HEK293 (cell line): Measurements from ENCODE around the gene RNF223.

Source experiments
- CTCF ChIA-PET: fragments of 350-600 bp; formaldehyde crosslinking; extraction: SDS; loops from one replicate; lab custom pipeline; 2021; ENCODE audit warnings: antibody characterized with exemption; lab: Yijun Ruan, JAX
- POLR2A ChIA-PET: fragments of 300-600 bp; formaldehyde crosslinking; extraction: SDS; loops from one replicate; lab custom pipeline; 2020; ENCODE audit warnings: antibody characterized with exemption, inconsistent platforms; lab: Yijun Ruan, JAX
- H3K27ac ChIP-seq: fragments of 200-500 bp; sonication (Bioruptor generic); 2 replicates; pipeline ENCODE4 v1.5.1; 2014; ENCODE audit warnings: low read depth, low read length, control low read depth, inconsistent platforms; ENCODE audit errors: extremely low read depth
- H3K36me3 ChIP-seq, 2 experiments: fragments of 200-500 bp in 1 of 2; sonication (Bioruptor generic) in 1 of 2; 1 replicate in 1 of 2; 2 replicates in 1 of 2; pipeline ENCODE4 v1.5.1; 2014 to 2017; ENCODE audit warnings: inconsistent platforms in 2 of 2, low read length in 2 of 2; ENCODE audit not compliant: control insufficient read depth in 2 of 2, insufficient read depth in 1 of 2
- H3K4me1 ChIP-seq: fragments of 200-500 bp; sonication (Bioruptor generic); 2 replicates; pipeline ENCODE4 v1.5.1; 2014; ENCODE audit warnings: mild to moderate bottlenecking, low read length, inconsistent platforms; ENCODE audit not compliant: control insufficient read depth, insufficient read depth
- H3K4me3 ChIP-seq: 2 replicates; pipeline ENCODE4 v1.5.1; 2011; ENCODE audit warnings: low read depth, mild to moderate bottlenecking, control low read depth, low read length, moderate library complexity
- H3K9me3 ChIP-seq: fragments of 200-500 bp; sonication (Bioruptor generic); 2 replicates; pipeline ENCODE4 v1.5.1; 2014; ENCODE audit warnings: low read depth, low read length, inconsistent platforms; ENCODE audit not compliant: control insufficient read depth, insufficient read depth
- GLIS1 ChIP-seq: fragments of 450-650 bp; formaldehyde crosslinking; IDR thresholded peaks from 2 replicates; pipeline ENCODE4 v1.5.1; 2016; ENCODE audit warnings: missing biosample characterization, missing genetic modification characterization
- KLF1 ChIP-seq: fragments of 450-650 bp; formaldehyde crosslinking; IDR thresholded peaks from 2 replicates; pipeline ENCODE4 v1.5.1; 2016; ENCODE audit warnings: missing biosample characterization, missing genetic modification characterization
- KLF16 ChIP-seq: fragments of 450-650 bp; formaldehyde crosslinking; IDR thresholded peaks from 2 replicates; pipeline ENCODE4 v1.5.1; 2017; ENCODE audit warnings: missing biosample characterization, missing genetic modification characterization
- KLF8 ChIP-seq: fragments of 450-650 bp; formaldehyde crosslinking; IDR thresholded peaks from 2 replicates; pipeline ENCODE4 v1.5.1; 2016; ENCODE audit warnings: missing biosample characterization, missing genetic modification characterization
- REPIN1 ChIP-seq: fragments of 450-650 bp; formaldehyde crosslinking; IDR thresholded peaks from 2 replicates; pipeline ENCODE4 v1.5.1; 2017; ENCODE audit warnings: missing biosample characterization, missing genetic modification characterization, low read depth
- SALL2 ChIP-seq: fragments of 450-650 bp; formaldehyde crosslinking; IDR thresholded peaks from 2 replicates; pipeline ENCODE4 v1.5.0; 2017; ENCODE audit warnings: missing biosample characterization, mild to moderate bottlenecking, missing genetic modification characterization, borderline replicate concordance
- SP3 ChIP-seq: fragments of 450-650 bp; formaldehyde crosslinking; IDR thresholded peaks from 2 replicates; pipeline ENCODE4 v1.5.1; 2016; ENCODE audit warnings: missing biosample characterization, missing genetic modification characterization
- SP7 ChIP-seq: fragments of 450-650 bp; formaldehyde crosslinking; IDR thresholded peaks from 2 replicates; pipeline ENCODE4 v1.5.1; 2016; ENCODE audit warnings: missing biosample characterization, missing genetic modification characterization
- ZBTB48 ChIP-seq: fragments of 450-650 bp; formaldehyde crosslinking; IDR thresholded peaks from 2 replicates; pipeline ENCODE4 v1.5.1; 2016; ENCODE audit warnings: missing biosample characterization, missing genetic modification characterization
- ZBTB8A ChIP-seq: fragments of 450-650 bp; formaldehyde crosslinking; IDR thresholded peaks from 2 replicates; pipeline ENCODE4 v1.5.1; 2016; ENCODE audit warnings: missing biosample characterization, missing genetic modification characterization
- ZFHX2 ChIP-seq: fragments of 450-650 bp; formaldehyde crosslinking; conservative IDR thresholded peaks from 2 replicates; pipeline ENCODE4 v1.5.1; 2016; ENCODE audit warnings: missing biosample characterization, missing genetic modification characterization
- ZNF214 ChIP-seq: fragments of 450-650 bp; formaldehyde crosslinking; IDR thresholded peaks from 2 replicates; pipeline ENCODE4 v1.5.1; 2017; ENCODE audit warnings: missing biosample characterization, mild to moderate bottlenecking, missing genetic modification characterization, borderline replicate concordance
- ZNF239 ChIP-seq: fragments of 450-650 bp; formaldehyde crosslinking; IDR thresholded peaks from 2 replicates; pipeline ENCODE4 v1.5.1; 2016; ENCODE audit warnings: missing biosample characterization, missing genetic modification characterization
- ZNF311 ChIP-seq: fragments of 450-650 bp; formaldehyde crosslinking; IDR thresholded peaks from 2 replicates; pipeline ENCODE4 v1.5.1; 2017; ENCODE audit warnings: missing biosample characterization, missing genetic modification characterization, borderline replicate concordance
- ZNF366 ChIP-seq: fragments of 450-650 bp; formaldehyde crosslinking; conservative IDR thresholded peaks from 2 replicates; pipeline ENCODE4 v1.5.1; 2016; ENCODE audit warnings: missing biosample characterization, missing genetic modification characterization
- ZNF416 ChIP-seq: fragments of 450-650 bp; formaldehyde crosslinking; IDR thresholded peaks from 2 replicates; pipeline ENCODE4 v1.5.1; 2016; ENCODE audit warnings: missing biosample characterization, missing genetic modification characterization
- ZNF423 ChIP-seq: fragments of 450-650 bp; formaldehyde crosslinking; IDR thresholded peaks from 2 replicates; pipeline ENCODE4 v1.5.1; 2016; ENCODE audit warnings: missing biosample characterization, missing genetic modification characterization
- ZNF521 ChIP-seq: fragments of 450-650 bp; formaldehyde crosslinking; IDR thresholded peaks from 2 replicates; pipeline ENCODE4 v1.5.1; 2017; ENCODE audit warnings: missing biosample characterization, mild to moderate bottlenecking, missing genetic modification characterization
- ZNF561 ChIP-seq: fragments of 450-650 bp; IDR thresholded peaks from 2 replicates; pipeline ENCODE4 v1.5.1; 2018; ENCODE audit warnings: missing biosample characterization, missing genetic modification characterization, borderline replicate concordance
- ZNF660 ChIP-seq: fragments of 450-650 bp; IDR thresholded peaks from 2 replicates; pipeline ENCODE4 v1.5.1; 2018; ENCODE audit warnings: missing biosample characterization, mild to moderate bottlenecking, missing genetic modification characterization
- ZSCAN30 ChIP-seq: fragments of 450-650 bp; IDR thresholded peaks from 2 replicates; pipeline ENCODE4 v1.5.1; 2018; ENCODE audit warnings: missing biosample characterization, mild to moderate bottlenecking, missing genetic modification characterization, moderate library complexity
- ZXDB ChIP-seq: fragments of 450-650 bp; formaldehyde crosslinking; IDR thresholded peaks from 2 replicates; pipeline ENCODE4 v1.5.1; 2016; ENCODE audit warnings: missing biosample characterization, missing genetic modification characterization
- TF ChIP-seq, protein P1 (sequence below): fragments of 450-650 bp; formaldehyde crosslinking; IDR thresholded peaks from 2 replicates; pipeline ENCODE4 v1.5.1; 2016; ENCODE audit warnings: missing biosample characterization, missing genetic modification characterization
- TF ChIP-seq, protein P2 (sequence below): fragments of 450-650 bp; formaldehyde crosslinking; optimal IDR thresholded peaks from 2 replicates; pipeline ENCODE3; 2016; ENCODE audit warnings: missing biosample characterization, mild to moderate bottlenecking, missing genetic modification characterization
- TF ChIP-seq, protein P3 (sequence below): fragments of 450-650 bp; formaldehyde crosslinking; IDR thresholded peaks from 2 replicates; pipeline ENCODE4 v1.5.1; 2016; ENCODE audit warnings: missing biosample characterization, missing genetic modification characterization
- TF ChIP-seq, protein P4 (sequence below): fragments of 450-650 bp; formaldehyde crosslinking; IDR thresholded peaks from 2 replicates; pipeline ENCODE4 v1.5.1; 2016; ENCODE audit warnings: missing biosample characterization, missing genetic modification characterization, borderline replicate concordance
- TF ChIP-seq, protein P5 (sequence below): fragments of 450-650 bp; formaldehyde crosslinking; IDR thresholded peaks from 2 replicates; pipeline ENCODE4 v1.5.1; 2016; ENCODE audit warnings: missing biosample characterization, missing genetic modification characterization

Gene RNF223

DNA sequence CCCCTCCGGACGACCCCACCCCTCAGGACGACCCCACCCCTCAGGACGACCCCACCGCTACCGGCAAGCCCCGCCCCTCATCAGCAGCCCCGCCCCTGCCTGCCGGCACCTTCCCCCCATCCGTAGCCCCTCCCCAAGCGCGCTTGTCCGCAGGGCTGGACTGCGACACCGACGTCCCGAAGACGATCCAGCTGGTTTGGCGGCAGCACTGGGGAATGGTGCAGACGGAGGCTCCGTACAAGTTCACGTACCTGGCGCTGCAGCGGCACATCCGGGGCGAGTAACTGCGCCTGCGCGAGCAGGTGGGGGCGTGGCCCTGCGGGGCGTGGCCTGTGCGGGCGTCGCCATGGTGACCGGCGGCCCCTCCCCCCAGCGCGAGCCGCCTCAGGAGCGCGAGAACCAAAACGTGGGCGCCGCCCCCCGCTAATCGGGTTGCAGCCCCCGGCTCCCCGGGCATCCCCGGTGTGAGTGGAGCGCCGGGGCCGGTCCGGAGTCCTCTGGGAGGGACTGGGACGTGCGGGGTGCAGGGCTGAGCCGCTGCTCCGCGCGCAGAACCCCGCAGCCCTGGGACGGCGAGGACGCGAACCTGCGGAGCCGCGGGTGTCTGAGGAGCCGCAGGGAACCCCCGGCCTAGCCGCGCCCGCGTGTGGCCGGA, 4.9 kb downstream of the RNF223 start (continued):
- TF ChIP-seq, protein P1, sequence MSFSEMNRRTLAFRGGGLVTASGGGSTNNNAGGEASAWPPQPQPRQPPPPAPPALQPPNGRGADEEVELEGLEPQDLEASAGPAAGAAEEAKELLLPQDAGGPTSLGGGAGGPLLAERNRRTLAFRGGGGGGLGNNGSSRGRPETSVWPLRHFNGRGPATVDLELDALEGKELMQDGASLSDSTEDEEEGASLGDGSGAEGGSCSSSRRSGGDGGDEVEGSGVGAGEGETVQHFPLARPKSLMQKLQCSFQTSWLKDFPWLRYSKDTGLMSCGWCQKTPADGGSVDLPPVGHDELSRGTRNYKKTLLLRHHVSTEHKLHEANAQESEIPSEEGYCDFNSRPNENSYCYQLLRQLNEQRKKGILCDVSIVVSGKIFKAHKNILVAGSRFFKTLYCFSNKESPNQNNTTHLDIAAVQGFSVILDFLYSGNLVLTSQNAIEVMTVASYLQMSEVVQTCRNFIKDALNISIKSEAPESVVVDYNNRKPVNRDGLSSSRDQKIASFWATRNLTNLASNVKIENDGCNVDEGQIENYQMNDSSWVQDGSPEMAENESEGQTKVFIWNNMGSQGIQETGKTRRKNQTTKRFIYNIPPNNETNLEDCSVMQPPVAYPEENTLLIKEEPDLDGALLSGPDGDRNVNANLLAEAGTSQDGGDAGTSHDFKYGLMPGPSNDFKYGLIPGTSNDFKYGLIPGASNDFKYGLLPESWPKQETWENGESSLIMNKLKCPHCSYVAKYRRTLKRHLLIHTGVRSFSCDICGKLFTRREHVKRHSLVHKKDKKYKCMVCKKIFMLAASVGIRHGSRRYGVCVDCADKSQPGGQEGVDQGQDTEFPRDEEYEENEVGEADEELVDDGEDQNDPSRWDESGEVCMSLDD (tag by site-specific recombination), result peak; percentile 56; the same call in 1 of the 2 replicates
- 0 out of 2 replicates have a peak, but pooled peaks have one; percentile 38 for TF ChIP-seq ZXDB (tag by site-specific recombination)
- no peak for TF ChIP-seq ZNF521
- peak; percentile 55 for TF ChIP-seq KLF8
- peak; percentile 85 for TF ChIP-seq KLF1 (tag by site-specific recombination)
- no peak for TF ChIP-seq ZNF416 (tag by site-specific recombination)
- TF ChIP-seq ZFHX2, result peak; percentile 77
- 0 out of 2 replicates have a peak, but pooled peaks have one; percentile 15 for TF ChIP-seq ZBTB8A
- TF ChIP-seq SP7 (tag by site-specific recombination), result 0 out of 2 replicates have a peak, but pooled peaks have one; percentile 17
- no peak for TF ChIP-seq ZBTB48
- 0 out of 2 replicates have a peak, but pooled peaks have one; percentile 33 for TF ChIP-seq ZNF561 (tag by site-specific recombination)
- TF ChIP-seq, protein P2, sequence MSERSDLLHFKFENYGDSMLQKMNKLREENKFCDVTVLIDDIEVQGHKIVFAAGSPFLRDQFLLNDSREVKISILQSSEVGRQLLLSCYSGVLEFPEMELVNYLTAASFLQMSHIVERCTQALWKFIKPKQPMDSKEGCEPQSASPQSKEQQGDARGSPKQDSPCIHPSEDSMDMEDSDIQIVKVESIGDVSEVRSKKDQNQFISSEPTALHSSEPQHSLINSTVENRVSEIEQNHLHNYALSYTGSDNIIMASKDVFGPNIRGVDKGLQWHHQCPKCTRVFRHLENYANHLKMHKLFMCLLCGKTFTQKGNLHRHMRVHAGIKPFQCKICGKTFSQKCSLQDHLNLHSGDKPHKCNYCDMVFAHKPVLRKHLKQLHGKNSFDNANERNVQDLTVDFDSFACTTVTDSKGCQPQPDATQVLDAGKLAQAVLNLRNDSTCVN (tag by site-specific recombination), result peak; percentile 56
- no peak for TF ChIP-seq ZNF239
- 0 out of 2 replicates have a peak, but pooled peaks have one; percentile 15 for TF ChIP-seq ZNF366 (tag by site-specific recombination)
- 0 out of 2 replicates have a peak, but pooled peaks have one; percentile 55 for TF ChIP-seq KLF16 (tag by site-specific recombination)
- TF ChIP-seq SP3 (tag by site-specific recombination), result peak; percentile 87
- TF ChIP-seq GLIS1 (tag by site-specific recombination), result peak; percentile 33; the same call in 1 of the 2 replicates

DNA sequence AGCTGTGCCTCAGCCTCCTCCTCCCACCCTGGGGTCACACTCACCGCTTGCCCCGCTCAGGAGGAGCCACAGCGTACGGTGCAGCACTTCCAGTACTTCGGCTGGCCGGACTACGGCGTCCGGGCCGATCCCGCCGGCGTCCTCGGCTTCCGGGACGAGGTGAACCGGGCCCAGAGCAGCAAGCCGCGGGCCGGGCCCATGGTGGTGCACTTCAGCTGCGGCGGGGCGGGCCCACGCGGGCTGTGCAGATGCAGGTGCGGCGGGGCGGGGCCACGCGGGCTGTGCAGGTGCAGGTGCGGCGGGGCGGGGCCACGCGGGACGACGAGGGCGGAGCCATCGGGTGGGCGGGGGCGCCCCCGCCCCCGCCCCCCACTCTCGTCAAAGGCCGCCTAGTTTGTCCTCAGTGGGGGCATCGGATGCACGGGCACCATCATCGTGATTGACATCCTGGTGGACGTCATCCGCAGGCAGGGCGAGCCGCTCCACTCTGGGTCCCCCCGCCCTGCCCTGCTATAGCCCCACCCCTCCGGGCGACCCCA, 5.5 kb downstream of the RNF223 start:
- no peak overlapping the region; the same call in 1 of the 2 replicates for H3K27ac ChIP-seq
- H3K36me3 ChIP-seq, result no peaks in the 10 kb centered on the region
- POLR2A ChIA-PET, result interaction anchor here (1.6 to 1.7 kb wide), 2 partner anchors 10 to 11 kb away, joined by 5 to 8 read pairs; no protein-coding TSS in a partner anchor
- H3K9me3 ChIP-seq, result no peaks in the 10 kb centered on the region
- H3K4me1 ChIP-seq, result no peaks in the 10 kb centered on the region
- peak overlapping the region; percentile 29 for H3K4me3 ChIP-seq
- CTCF ChIA-PET, result interaction anchor here (1.2 kb wide), 2 partner anchors 54 to 85 kb away, joined by 3 read pairs; no protein-coding TSS in a partner anchor
- no peak for TF ChIP-seq ZNF214 (tag by site-specific recombination)
- no peak for TF ChIP-seq ZNF311 (tag by site-specific recombination)
- TF ChIP-seq KLF16 (tag by site-specific recombination), result no peak
- TF ChIP-seq, protein P3, sequence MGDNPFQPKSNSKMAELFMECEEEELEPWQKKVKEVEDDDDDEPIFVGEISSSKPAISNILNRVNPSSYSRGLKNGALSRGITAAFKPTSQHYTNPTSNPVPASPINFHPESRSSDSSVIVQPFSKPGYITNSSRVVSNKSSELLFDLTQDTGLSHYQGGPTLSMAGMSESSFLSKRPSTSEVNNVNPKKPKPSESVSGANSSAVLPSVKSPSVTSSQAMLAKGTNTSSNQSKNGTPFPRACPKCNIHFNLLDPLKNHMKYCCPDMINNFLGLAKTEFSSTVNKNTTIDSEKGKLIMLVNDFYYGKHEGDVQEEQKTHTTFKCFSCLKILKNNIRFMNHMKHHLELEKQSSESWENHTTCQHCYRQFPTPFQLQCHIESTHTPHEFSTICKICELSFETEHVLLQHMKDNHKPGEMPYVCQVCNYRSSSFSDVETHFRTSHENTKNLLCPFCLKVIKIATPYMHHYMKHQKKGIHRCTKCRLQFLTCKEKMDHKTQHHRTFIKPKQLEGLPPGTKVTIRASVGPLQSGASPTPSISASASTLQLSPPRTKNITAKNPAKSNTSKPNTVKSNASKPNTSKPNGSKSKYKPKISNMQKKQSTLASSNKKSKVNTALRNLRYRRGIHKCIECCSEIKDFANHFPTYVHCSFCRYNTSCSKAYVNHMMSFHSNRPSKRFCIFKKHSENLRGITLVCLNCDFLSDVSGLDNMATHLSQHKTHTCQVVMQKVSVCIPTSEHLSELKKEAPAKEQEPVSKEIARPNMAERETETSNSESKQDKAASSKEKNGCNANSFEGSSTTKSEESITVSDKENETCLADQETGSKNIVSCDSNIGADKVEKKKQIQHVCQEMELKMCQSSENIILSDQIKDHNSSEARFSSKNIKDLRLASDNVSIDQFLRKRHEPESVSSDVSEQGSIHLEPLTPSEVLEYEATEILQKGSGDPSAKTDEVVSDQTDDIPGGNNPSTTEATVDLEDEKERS, result no peak
- TF ChIP-seq ZNF423 (tag by site-specific recombination), result no peak
- TF ChIP-seq ZSCAN30 (tag by site-specific recombination), result no peak
- TF ChIP-seq ZNF660, result no peak
- TF ChIP-seq SALL2 (tag by site-specific recombination), result no peak
- TF ChIP-seq, protein P4, sequence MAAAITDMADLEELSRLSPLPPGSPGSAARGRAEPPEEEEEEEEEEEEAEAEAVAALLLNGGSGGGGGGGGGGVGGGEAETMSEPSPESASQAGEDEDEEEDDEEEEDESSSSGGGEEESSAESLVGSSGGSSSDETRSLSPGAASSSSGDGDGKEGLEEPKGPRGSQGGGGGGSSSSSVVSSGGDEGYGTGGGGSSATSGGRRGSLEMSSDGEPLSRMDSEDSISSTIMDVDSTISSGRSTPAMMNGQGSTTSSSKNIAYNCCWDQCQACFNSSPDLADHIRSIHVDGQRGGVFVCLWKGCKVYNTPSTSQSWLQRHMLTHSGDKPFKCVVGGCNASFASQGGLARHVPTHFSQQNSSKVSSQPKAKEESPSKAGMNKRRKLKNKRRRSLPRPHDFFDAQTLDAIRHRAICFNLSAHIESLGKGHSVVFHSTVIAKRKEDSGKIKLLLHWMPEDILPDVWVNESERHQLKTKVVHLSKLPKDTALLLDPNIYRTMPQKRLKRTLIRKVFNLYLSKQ (tag by site-specific recombination), result no peak
- TF ChIP-seq, protein P5, sequence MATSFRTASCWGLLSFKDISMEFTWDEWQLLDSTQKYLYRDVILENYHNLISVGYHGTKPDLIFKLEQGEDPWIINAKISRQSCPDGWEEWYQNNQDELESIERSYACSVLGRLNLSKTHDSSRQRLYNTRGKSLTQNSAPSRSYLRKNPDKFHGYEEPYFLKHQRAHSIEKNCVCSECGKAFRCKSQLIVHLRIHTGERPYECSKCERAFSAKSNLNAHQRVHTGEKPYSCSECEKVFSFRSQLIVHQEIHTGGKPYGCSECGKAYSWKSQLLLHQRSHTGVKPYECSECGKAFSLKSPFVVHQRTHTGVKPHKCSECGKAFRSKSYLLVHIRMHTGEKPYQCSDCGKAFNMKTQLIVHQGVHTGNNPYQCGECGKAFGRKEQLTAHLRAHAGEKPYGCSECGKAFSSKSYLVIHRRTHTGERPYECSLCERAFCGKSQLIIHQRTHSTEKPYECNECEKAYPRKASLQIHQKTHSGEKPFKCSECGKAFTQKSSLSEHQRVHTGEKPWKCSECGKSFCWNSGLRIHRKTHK, result no peak
- no peak for TF ChIP-seq REPIN1
